HUES48 (cell line): ENCODE data around the gene PRKCA.
"Not testable (repeated sequence)": the region's sequence is repeated elsewhere in the genome, so short reads cannot be mapped to it uniquely, and the experiment has no call there.

Experiments used
- H3K27ac ChIP-seq: one replicate; pipeline ENCODE4 v1.7.0; 2013; ENCODE audit warnings: low read depth, low read length, inconsistent platforms
- H3K27me3 ChIP-seq: 2 replicates; pipeline ENCODE4 v1.6.1; 2013; ENCODE audit warnings: mild to moderate bottlenecking, low read length; ENCODE audit not compliant: control insufficient read depth, insufficient read depth
- H3K36me3 ChIP-seq: 2 replicates; pipeline ENCODE4 v1.6.1; 2013; ENCODE audit warnings: low read length; ENCODE audit not compliant: control insufficient read depth, insufficient read depth
- H3K4me1 ChIP-seq: 2 replicates; pipeline ENCODE4 v1.6.1; 2013; ENCODE audit warnings: mild to moderate bottlenecking, low read length; ENCODE audit not compliant: control insufficient read depth, insufficient read depth
- H3K4me3 ChIP-seq: 2 replicates; pipeline ENCODE4 v1.5.1; 2013; ENCODE audit warnings: mild to moderate bottlenecking, low read depth, low read length
- H3K9ac ChIP-seq: 2 replicates; pipeline ENCODE4 v1.6.1; 2013; ENCODE audit warnings: mild to moderate bottlenecking, low read depth, low read length, moderate library complexity
- H3K9me3 ChIP-seq: 2 replicates; pipeline ENCODE4 v1.6.1; 2013; ENCODE audit warnings: low read length; ENCODE audit not compliant: control insufficient read depth, insufficient read depth

PRKCA gene

GRCh38 chr17:66610361-66611133 lies 308.1 kb downstream of the PRKCA start:
- Histone ChIP-seq H3K4me1 (no peaks in the 10 kb centered on the region), H3K4me3 (no peak overlapping the region)

GRCh38 chr17:66611397-66611796 lies 309.0 kb downstream of the PRKCA start:
- H3K9ac ChIP-seq, result no peak overlapping the region
- H3K27ac ChIP-seq, result no peak overlapping the region
- H3K9me3 ChIP-seq, result no peaks in the 10 kb centered on the region
- no peaks in the 10 kb centered on the region for H3K36me3 ChIP-seq
- no peaks in the 10 kb centered on the region for H3K27me3 ChIP-seq
- no peaks in the 10 kb centered on the region for H3K4me1 ChIP-seq
- H3K4me3 ChIP-seq, result no peak overlapping the region

More at GRCh38 chr17:66610361-66611133, 308.1 kb downstream of the PRKCA start:
- no peaks in the 10 kb centered on the region for H3K36me3 ChIP-seq
- no peaks in the 10 kb centered on the region for H3K9me3 ChIP-seq
- H3K9ac ChIP-seq, result no peak overlapping the region
- H3K27ac ChIP-seq, result no peak overlapping the region
- H3K27me3 ChIP-seq, result no peaks in the 10 kb centered on the region

- H3K9ac ChIP-seq, result no peak overlapping the region
- no peaks in the 10 kb centered on the region for H3K36me3 ChIP-seq
- H3K27ac ChIP-seq, result no peak overlapping the region
- H3K27me3 ChIP-seq, result no peaks in the 10 kb centered on the region
- no peak overlapping the region for H3K4me3 ChIP-seq
- H3K4me1 ChIP-seq, result no peaks in the 10 kb centered on the region
- H3K9me3 ChIP-seq, result no peaks in the 10 kb centered on the region
Observed at GRCh38 chr17:66612993-66613392, 310.6 kb downstream of the PRKCA start.

- Histone ChIP-seq H3K4me1 (no peaks in the 10 kb centered on the region), H3K27me3 (no peaks in the 10 kb centered on the region), H3K9ac (no peak overlapping the region), H3K27ac (no peak overlapping the region), H3K36me3 (no peaks in the 10 kb centered on the region), H3K9me3 (no peaks in the 10 kb centered on the region), H3K4me3 (no peak overlapping the region)
Observed at GRCh38 chr17:66614469-66614868, 312.1 kb downstream of the PRKCA start.

GRCh38 chr17:66619206-66619605 lies 316.8 kb downstream of the PRKCA start:
- Histone ChIP-seq H3K4me3 (no peak overlapping the region), H3K36me3 (no peaks in the 10 kb centered on the region), H3K27ac (no peak overlapping the region)

GRCh38 chr17:66620528-66620927 lies 318.1 kb downstream of the PRKCA start:
- no peaks in the 10 kb centered on the region for H3K36me3 ChIP-seq
- H3K9me3 ChIP-seq, result no peaks in the 10 kb centered on the region
- no peaks in the 10 kb centered on the region for H3K27me3 ChIP-seq
- H3K27ac ChIP-seq, result no peak overlapping the region
- H3K9ac ChIP-seq, result no peak overlapping the region
- H3K4me1 ChIP-seq, result no peaks in the 10 kb centered on the region
- H3K4me3 ChIP-seq, result no peak overlapping the region

More at GRCh38 chr17:66619206-66619605, 316.8 kb downstream of the PRKCA start:
- H3K9ac ChIP-seq, result no peak overlapping the region
- H3K27me3 ChIP-seq, result no peaks in the 10 kb centered on the region
- H3K4me1 ChIP-seq, result no peaks in the 10 kb centered on the region
- no peaks in the 10 kb centered on the region for H3K9me3 ChIP-seq

GRCh38 chr17:66624630-66625029 lies 322.2 kb downstream of the PRKCA start:
- H3K27ac ChIP-seq, H3K9me3 ChIP-seq, H3K4me3 ChIP-seq, H3K4me1 ChIP-seq, H3K36me3 ChIP-seq, H3K27me3 ChIP-seq, H3K9ac ChIP-seq: not testable (repeated sequence)

GRCh38 chr17:66625311-66625767 lies 322.9 kb downstream of the PRKCA start:
- Histone ChIP-seq H3K36me3 (no peaks in the 10 kb centered on the region), H3K4me3 (no peak overlapping the region), H3K4me1 (no peaks in the 10 kb centered on the region), H3K9ac (no peak overlapping the region), H3K27me3 (no peaks in the 10 kb centered on the region), H3K9me3 (no peaks in the 10 kb centered on the region), H3K27ac (no peak overlapping the region)

GRCh38 chr17:66627985-66628384 lies 325.6 kb downstream of the PRKCA start:
- H3K27ac ChIP-seq, result no peak overlapping the region
- H3K27me3 ChIP-seq, result no peaks in the 10 kb centered on the region
- H3K9me3 ChIP-seq, result no peaks in the 10 kb centered on the region
- H3K4me1 ChIP-seq, result no peaks in the 10 kb centered on the region
- no peak overlapping the region for H3K4me3 ChIP-seq
- no peak overlapping the region for H3K9ac ChIP-seq
- no peaks in the 10 kb centered on the region for H3K36me3 ChIP-seq

- no peak overlapping the region for H3K4me3 ChIP-seq
- H3K36me3 ChIP-seq, result no peaks in the 10 kb centered on the region
- no peaks in the 10 kb centered on the region for H3K4me1 ChIP-seq
- no peaks in the 10 kb centered on the region for H3K27me3 ChIP-seq
- H3K9me3 ChIP-seq, result no peaks in the 10 kb centered on the region
- H3K9ac ChIP-seq, result no peak overlapping the region
- H3K27ac ChIP-seq, result no peak overlapping the region
Observed at GRCh38 chr17:66629762-66630161, 327.3 kb downstream of the PRKCA start.

GRCh38 chr17:66630379-66630778 lies 328.0 kb downstream of the PRKCA start:
- Histone ChIP-seq H3K4me3 (no peak overlapping the region), H3K27me3 (no peaks in the 10 kb centered on the region), H3K9ac (no peak overlapping the region), H3K9me3 (no peaks in the 10 kb centered on the region), H3K27ac (no peak overlapping the region), H3K4me1 (no peaks in the 10 kb centered on the region), H3K36me3 (no peaks in the 10 kb centered on the region)
